GM19193 (cell line): ENCODE results near the gene IL1RAPL1.

Experiments
- POLR2A ChIP-seq: IDR thresholded peaks from 4 replicates; pipeline ENCODE4 v1.6.1; 2011; ENCODE audit not compliant: insufficient read depth, insufficient read length; ENCODE audit errors: extremely low read depth

IL1RAPL1 gene

GRCh38 chrX:29431895-29432294 is 844.6 kb downstream of the IL1RAPL1 start:
- no peak for TF ChIP-seq POLR2A

- no peak for TF ChIP-seq POLR2A
These were observed 845.3 kb downstream of the IL1RAPL1 start for GRCh38 chrX:29432534-29432933.

GRCh38 chrX:29434939-29435338 is 847.7 kb downstream of the IL1RAPL1 start:
- no peak for TF ChIP-seq POLR2A

GRCh38 chrX:29435396-29435795 is 848.1 kb downstream of the IL1RAPL1 start:
- no peak for TF ChIP-seq POLR2A

GRCh38 chrX:29447867-29448266 is 860.6 kb downstream of the IL1RAPL1 start:
- TF ChIP-seq POLR2A = no peak

- TF ChIP-seq POLR2A = no peak
These were observed 866.1 kb downstream of the IL1RAPL1 start for GRCh38 chrX:29453333-29453732.

- TF ChIP-seq POLR2A = no peak
These were observed 868.5 kb downstream of the IL1RAPL1 start for GRCh38 chrX:29455702-29456101.

GRCh38 chrX:29461039-29461438 is 873.8 kb downstream of the IL1RAPL1 start:
- TF ChIP-seq POLR2A = no peak

GRCh38 chrX:29466456-29466855 is 879.2 kb downstream of the IL1RAPL1 start:
- no peak for TF ChIP-seq POLR2A

- TF ChIP-seq POLR2A = no peak
These were observed 881.8 kb downstream of the IL1RAPL1 start for GRCh38 chrX:29468911-29469494.

GRCh38 chrX:29470030-29470429 is 882.8 kb downstream of the IL1RAPL1 start:
- no peak for TF ChIP-seq POLR2A

- no peak for TF ChIP-seq POLR2A
These were observed 884.6 kb downstream of the IL1RAPL1 start for GRCh38 chrX:29471829-29472228.

GRCh38 chrX:29477878-29478277 is 890.6 kb downstream of the IL1RAPL1 start:
- TF ChIP-seq POLR2A = peak; percentile 0

GRCh38 chrX:29478336-29479069 is 891.3 kb downstream of the IL1RAPL1 start:
- TF ChIP-seq POLR2A = peak; percentile 26

GRCh38 chrX:29487214-29487613 is 900.0 kb downstream of the IL1RAPL1 start:
- TF ChIP-seq POLR2A = no peak

GRCh38 chrX:29487714-29488113 is 900.5 kb downstream of the IL1RAPL1 start:
- no peak for TF ChIP-seq POLR2A

- TF ChIP-seq POLR2A = no peak
These were observed 901.7 kb downstream of the IL1RAPL1 start for GRCh38 chrX:29488919-29489318.

- TF ChIP-seq POLR2A = no peak
These were observed 903.4 kb downstream of the IL1RAPL1 start for GRCh38 chrX:29490606-29491005.

GRCh38 chrX:29491659-29492058 is 904.4 kb downstream of the IL1RAPL1 start:
- TF ChIP-seq POLR2A = no peak
